Measurements from ENCODE around the gene RITA1.

RITA1 gene

GRCh38 chr12:113180333-113180732, 5.2 kb upstream of the RITA1 start:
- no peak for FAIRE-seq

GRCh38 chr12:113181975-113182374, 3.5 kb upstream of the RITA1 start:
- FAIRE-seq: no peak

DNA sequence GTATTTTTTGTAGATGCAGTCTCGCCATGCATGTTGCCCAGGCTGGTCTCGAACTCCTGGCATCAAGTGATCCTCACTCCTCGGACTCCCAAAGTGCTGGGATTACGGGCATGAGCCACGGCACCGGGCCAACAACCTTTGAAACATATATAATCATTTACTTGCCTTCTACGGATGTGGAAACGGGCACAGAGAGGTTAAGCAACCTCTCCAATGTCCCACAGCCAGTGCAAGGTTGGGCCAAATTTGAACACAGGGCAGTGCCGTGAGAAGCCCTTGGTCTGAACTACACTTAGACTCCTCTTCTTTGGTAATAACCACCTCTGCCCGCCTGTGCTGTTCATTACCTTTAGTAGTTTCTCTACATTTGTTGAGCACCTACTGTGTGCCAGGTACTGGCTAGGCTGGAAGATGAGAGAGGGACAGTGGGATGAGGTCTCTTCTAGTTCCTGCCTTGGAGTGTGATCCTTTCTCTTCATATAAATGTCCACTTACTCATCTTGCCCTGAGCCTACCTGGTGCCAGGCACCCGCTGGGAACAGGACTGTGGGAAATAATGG, 2.4 kb upstream of the RITA1 start:
- no peak for FAIRE-seq

- no peak for FAIRE-seq
These were observed 1.2 kb upstream of the RITA1 start for GRCh38 chr12:113184098-113184899.

DNA sequence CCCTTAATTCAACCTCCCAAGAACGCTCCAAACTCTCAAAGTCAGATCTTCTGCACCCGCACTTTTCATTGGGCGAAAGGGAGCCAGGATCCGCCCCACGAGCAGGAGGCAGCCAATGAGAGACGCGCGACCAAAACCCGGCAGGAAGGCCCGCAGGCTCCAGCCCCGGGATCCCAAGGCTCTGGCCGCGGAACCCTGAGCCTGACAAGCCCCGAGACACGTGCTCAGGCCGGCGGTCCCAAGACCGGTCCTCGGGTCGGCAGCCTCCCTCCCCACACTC, 681 bp upstream of the RITA1 start:
- peak; percentile 55 for FAIRE-seq

GRCh38 chr12:113186033-113186365, 478 bp downstream of the RITA1 start:
- FAIRE-seq: no peak

GRCh38 chr12:113186666-113187325, 1.3 kb downstream of the RITA1 start:
- FAIRE-seq: no peak

GRCh38 chr12:113189361-113189760, 3.8 kb downstream of the RITA1 start:
- FAIRE-seq: no peak

DNA sequence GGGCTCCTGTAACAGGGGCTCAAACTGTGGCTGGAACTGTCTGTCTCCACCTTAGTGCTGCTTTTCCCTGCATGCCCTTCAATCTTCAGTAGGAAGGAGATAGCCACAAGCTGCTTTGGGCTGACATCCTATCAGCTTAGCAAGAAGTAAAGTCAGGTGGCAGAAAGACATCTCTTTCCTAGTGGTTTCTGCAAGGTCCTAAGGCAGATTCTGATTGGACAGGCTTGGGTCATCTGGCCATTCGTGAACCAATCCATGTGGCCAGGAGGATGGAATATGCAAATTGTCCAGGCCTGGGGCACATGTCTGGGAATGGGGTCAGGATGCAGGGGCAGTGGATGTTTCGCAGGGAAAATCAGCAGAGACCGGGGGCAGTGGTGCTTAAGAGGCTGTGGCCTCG, 5.2 kb downstream of the RITA1 start:
- FAIRE-seq: no peak

DNA sequence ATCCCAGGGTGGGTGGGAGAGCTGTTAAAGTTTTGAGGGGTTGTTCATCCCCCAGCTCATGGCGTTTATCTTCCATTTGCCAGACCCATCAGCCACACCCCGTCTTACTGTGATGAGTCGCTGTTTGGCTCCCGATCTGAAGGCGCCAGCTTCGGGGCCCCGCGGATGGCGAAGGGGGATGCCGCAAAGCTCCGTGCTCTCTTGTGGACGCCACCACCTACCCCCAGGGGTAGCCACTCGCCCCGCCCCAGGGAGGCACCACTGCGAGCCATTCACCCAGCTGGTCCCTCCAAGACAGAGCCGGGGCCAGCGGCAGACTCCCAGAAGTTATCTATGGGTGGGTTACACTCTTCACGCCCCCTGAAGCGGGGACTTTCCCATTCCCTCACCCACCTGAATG, 5.7 kb downstream of the RITA1 start:
- no peak for FAIRE-seq

- FAIRE-seq: no peak
These were observed 9.5 kb downstream of the RITA1 start for GRCh38 chr12:113194971-113195391.

- FAIRE-seq: no peak
These were observed 10.1 kb downstream of the RITA1 start for GRCh38 chr12:113195598-113195997.

GRCh38 chr12:113196582-113196981, 11.1 kb downstream of the RITA1 start:
- FAIRE-seq: no peak

- FAIRE-seq: no peak
These were observed 11.5 kb downstream of the RITA1 start for GRCh38 chr12:113196990-113197389.

GRCh38 chr12:113197518-113198077, 12.1 kb downstream of the RITA1 start:
- no peak for FAIRE-seq

DNA sequence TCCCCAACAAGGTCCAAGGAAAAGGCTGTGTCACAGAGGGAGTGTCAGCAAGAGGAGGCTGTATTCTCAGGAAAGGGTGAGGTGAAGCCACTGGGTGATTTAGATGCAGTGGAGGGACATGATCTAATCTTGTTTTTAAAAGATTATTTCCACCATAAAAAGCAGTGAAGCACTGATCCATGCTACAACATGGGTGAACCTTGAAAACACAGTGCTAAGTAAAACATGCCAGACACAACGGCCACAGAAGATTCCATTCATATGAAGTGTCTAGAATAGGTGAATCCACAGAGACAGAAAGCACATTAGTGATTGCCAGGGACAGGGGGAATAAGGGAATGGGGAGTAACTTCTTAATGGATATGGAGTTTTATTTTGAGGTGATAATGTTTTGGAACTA, 12.8 kb downstream of the RITA1 start:
- no peak for FAIRE-seq

- no peak for FAIRE-seq
These were observed 14.7 kb downstream of the RITA1 start for GRCh38 chr12:113200021-113200797.

DNA sequence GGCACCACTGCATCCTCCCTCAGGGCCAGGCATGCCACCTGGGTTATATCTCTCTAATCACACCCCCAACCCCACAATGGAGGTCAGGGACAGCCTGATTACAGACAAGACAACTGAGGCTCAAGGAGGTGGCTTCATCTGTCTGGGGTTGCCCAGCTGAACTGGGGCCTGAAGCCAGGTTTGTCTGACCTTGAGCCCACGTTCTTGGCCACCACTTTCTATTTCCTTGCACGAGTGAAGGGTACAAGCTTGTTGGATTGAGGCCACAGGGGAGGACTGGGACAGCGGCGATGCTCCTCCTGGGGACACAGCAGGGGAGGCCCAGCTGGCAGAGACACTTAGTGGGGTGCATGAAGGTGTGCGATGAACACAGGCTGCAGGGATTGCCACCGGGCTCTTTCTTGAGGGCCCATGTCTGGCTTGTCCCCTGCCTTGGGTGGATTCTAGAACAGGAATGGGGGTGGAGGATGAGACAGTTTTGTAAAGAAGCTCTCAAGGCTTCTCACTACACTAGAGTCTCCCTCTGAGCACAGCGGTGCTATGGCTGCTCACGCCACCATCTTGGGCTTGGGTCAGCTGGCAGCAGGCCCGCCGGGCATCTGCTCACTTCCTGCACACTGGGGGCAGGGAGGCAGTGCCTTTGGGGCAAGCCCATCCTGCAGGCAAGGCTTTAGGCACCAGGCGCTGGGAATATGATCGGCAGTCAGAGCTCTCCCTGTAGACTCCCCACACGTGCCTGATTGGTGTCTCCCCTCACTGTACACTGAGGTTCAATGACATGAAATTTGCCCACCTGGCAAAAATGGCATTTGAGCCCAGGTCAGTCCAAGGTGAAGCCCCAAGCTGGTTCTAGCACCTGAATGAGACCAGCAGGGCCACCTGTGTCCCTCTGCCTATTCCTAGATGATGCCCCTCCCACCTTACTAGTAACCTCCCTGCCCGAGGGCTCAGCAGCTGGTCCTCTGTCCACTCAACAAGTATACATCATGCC, 16.0 kb downstream of the RITA1 start:
- no peak for FAIRE-seq

DNA sequence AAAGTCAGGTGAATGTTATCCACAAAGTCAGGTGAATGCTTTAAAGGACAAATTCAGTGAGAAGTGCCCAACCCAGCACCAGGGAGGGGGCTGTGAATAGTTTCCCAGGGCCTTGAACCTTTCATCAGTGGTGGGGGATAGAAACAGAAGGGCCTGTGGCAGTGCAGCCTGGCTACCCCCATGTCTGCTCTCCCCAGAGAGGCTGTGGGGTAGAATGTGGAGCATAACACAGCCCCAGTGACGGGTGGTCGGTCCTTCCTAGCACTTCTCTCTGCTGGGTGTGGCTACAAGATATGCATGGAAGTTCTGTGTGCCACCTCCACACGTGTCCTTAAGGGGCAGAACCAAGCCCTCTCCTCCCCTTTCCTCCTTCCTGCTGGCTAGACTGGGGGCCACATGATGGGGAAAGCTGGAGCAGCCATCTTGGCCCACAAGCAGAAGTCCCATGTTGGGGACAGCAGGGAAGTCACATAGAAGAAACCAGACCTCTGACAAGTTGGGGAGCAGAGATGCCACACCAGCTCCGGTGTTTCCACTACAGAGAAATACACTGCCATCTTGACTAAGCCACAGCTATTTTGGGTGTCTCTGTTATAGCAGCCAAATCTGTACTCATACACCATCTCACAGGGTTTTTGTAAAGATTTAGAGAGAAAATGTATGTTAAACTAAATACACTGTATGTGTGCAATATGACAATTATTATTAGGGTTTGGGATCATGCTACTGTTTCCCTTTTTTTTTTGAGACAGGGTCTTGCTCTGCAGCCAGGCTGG, 17.0 kb downstream of the RITA1 start:
- no peak for FAIRE-seq

- no peak for FAIRE-seq
These were observed 18.6 kb downstream of the RITA1 start for GRCh38 chr12:113203852-113204760.
